GM03348 (cell line): Measurements from ENCODE around the gene MYNN.
"Not testable (repeated sequence)": the region's sequence is repeated elsewhere in the genome, so short reads cannot be mapped to it uniquely, and the experiment has no call there.

ENCODE experiments used
- DNase-seq: peaks from one replicate; pipeline ENCODE4 v3.0.0; 2012; ENCODE audit warnings: low spot score

Gene MYNN

DNA sequence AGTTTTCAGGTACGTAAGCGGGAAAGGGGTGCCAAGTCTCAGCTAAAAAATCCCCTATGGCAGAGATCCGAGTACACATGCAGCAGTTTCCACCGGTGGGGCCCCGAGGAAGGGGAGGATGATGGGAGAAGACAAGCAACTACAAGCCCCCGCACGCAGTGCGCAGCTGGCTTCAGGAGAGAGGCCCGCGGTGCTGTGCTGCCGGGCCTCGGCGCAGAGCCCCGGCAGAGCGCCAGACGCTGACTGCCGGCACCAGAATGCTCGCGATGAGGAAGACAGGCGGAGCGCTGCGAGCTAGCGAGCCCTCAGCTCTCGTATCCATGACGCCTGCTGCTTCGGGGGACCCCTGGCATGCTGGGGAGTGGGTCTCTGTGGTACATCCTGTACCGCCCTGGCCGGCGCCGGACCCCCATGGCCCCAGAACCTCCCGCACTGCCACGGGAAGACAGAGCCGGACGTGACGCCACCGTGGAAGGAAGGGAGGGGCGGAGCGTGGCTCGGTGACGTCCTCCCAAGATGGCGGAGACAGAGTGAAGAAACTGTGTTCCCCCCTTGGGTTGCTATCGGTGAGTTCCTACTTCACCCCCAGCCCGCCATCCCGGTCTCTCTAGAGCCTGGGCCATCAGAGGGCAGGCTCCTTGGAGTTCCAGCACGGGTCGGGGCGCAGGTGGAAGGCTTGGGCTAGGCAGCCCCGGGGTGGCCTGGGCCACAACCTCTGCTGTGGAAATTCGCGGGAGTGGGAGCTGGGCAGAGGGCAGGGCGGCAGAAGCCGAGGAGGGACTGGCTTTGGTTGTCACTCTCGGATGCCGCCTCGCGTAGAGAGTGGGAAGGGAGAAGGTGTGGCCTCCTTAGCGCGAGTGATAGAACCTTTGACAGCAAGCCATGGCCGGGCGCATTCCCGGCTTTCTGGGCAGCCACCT, at the start of gene MYNN:
TSS of gene MYNN (plus strand) at position 500 of the 920 bp plus-strand sequence. CDS start 900 bp downstream, outside the sequence.
- peak; percentile 87 for DNase-seq

DNA sequence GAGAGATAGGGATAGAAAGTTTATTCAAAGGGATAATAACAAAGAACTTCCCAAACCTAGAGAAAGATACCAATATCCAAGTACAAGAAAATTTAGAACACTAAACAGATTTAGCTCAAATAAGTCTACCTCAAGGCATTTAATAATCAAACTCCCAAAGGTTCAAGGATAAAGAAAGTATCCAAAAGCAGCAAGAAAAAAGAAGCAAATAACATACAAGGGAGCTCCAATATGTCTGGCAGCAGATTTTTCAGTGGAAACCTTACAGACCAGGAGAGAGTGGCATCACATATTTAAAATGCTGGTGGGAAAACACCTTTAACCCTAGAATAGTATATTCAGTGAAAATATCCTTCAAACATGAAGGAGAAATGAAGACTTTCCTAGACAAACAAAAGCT, 41.3 kb upstream of the MYNN start:
- DNase-seq = not testable (repeated sequence)

DNA sequence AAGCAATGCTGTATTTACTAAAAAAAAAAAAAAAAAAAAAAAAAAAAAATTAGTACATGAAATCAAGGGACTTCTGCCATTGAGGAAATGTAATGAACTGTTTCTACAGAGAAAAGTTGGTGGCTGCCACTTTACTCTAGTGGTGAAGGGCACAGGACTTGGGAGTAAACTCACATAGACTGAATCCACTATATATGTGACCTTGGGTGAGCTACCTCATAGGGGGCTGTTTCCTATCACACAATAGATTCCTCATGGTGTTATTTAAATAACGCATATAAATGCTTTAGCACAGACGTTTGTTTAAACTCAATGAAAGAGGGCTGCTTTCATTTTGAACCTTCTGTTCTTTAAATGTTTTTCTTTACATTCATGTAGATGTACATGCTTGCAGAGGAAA, 34.1 kb upstream of the MYNN start:
- DNase-seq = no peak

DNA sequence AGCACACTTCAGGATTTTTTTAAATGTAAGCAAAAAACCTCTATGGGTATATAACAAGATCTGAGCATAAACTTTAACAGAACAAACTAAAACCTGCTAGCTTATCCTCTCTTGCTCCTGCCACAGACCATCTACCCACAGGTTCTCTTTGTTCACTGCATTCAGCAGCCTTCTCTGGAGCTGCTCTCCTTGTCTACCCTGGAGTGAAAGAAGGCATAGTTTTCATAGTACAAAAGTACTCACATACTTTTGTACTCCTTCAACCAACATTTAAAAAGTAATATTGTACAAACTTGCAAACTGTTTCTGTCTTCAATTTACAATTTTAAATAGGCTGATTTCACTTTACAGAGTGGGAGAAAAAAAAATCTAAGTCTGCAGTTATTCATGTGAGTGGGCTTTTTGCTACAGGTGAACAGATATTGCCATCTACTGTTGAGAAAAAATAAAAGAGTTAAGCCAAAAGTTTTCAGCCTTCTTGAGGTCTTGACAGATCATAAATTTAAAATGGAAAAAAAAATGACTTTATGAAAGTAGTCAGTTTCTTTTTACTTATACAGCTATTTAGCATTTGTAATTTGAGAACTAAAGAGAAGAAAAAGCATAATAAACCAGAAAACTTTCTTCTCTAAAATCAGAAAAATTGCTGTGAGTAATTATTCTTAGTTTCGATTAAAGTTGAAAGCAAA, 28.7 kb upstream of the MYNN start:
- DNase-seq = no peak

DNA sequence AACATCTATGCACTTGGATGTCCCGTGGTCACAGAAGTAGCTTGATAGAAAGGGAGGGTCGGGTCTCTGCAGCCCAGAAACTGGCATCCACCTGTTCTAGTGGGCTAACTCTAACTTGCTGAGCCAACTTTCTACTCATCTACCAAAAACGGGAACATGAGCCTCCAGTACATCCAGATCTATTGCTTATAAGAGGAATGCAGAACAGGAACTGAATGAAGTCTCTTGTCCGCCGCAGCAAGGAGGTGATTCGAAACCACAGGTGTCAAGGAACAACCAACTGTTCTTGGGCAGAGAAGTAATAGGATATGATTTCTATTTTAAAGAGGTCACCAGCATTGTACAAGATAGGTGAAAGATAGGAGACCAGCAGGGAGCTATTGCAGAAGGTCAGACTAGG, 26.3 kb upstream of the MYNN start:
- DNase-seq = no peak

DNA sequence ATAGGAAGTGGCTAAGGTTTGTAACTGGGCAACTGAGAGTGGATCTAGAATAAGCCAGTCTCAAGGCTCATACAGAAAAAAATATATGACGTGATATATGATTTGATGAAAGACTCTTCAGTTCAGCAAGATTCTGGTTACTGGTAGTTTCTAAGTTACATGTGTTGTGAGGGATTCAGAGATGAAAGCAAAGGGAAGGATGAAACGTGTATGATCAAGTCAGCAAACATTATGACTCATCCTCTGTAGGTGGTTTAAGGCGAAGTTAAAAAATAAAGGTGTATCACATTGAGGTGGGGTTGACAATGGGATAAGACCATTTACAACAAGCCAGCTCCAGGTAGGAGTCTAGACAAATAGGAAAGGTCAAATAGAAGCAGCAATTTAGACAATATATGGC, 24.5 kb upstream of the MYNN start:
- DNase-seq = no peak

DNA sequence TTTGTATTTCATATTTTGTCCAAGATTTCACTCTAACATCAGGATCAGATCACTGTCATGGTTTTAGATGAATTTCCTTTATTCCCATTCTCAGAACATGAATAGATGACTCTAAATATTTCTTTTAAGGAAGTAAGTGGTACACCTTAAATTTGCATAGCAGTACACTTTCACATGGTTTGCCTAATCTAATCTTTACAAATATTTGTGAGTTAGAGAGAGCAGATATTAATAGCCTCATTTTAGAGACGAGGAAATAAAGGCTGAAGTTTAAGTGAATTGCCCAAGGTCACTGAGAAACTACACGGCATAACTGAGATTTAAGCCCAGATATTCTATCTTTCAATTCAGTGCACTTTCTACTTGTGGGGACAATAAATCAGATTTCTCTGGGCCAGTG, 22.5 kb upstream of the MYNN start:
- no peak for DNase-seq

DNA sequence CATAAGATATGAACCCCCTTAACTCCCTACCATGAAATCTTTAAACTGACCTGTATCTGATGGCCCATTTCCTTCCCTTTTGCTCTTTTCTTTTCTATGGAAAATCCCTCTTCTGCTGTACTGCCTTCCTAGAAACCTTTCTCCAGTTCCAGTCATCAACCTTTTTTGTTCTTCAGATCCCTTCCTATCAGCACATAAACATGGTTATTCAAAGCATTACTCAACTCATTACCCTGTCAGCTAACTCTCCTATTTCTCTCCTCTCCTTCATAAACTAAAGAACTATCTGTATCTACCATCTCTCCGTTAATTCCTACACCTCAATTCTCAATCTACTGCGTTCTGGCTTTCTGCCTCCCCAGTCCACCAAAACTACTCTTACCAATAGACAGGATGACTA, 21.3 kb upstream of the MYNN start:
- DNase-seq = no peak

DNA sequence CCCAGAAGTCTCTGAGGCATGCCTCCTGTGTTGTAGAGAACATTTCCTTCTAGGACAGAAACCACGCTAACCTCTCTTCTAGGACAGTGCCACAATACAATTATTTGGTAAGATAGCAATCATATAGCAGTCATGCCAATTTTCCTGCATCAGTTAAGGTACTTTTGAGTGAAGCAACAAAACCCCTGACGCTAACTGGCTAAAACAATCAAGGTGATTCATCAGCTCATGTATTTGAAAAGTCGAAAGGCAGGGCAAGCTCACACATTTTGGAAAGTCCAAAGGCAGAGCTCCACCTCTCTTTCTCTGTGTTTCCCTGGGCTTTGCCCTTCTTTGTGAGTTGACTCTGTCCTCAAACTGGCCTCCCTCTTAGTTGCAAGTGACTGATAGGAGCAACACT, 18.5 kb upstream of the MYNN start:
- no peak for DNase-seq

DNA sequence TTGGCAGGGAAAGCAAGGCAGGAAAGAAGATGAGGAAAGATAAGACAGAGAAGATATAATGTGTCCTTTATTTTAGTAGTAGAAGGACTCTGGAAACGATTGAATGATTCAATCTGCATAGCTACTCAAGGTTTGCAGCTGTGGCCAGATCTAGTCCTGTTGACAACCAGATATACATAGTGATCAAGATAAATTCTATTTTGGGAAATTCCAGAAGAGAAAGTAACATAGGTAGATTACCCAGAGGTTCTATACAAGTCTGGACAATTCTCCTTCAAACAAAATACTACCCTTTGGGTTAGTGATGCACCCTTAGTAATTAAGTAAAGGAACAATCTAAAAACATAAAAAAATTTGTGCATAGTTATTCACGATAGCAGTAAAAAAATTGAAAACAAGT, 17.7 kb upstream of the MYNN start:
- DNase-seq = no peak

DNA sequence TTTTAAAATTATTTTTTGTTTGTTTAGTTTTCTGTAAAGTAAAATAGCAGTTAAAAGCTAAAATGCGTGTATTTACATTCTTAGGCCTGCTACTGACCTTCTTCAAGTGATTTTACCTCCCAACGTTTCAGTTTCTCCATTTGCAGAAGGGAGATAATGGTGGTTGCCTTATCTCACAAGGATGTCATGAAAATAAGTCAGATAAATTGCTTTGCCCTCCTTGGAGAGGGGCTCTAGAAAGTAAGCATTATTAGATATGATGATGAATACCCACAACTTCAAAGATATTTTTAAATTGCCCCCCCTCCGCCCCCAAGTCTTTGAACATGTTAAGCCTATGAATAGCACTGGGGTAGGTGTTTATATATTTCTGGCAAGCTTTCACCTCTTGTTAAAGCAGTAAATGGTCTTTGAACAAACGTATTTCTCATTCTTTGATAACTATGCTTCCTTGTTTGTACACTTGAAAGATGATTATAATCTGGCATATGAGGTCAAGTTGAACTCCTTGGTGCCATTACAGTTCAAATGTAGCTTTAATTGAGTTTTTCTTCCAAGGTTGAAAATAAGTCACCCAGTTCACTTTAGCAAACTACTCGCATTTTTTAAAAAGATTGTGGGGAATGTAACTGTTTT, 14.7 kb upstream of the MYNN start:
- no peak for DNase-seq

DNA sequence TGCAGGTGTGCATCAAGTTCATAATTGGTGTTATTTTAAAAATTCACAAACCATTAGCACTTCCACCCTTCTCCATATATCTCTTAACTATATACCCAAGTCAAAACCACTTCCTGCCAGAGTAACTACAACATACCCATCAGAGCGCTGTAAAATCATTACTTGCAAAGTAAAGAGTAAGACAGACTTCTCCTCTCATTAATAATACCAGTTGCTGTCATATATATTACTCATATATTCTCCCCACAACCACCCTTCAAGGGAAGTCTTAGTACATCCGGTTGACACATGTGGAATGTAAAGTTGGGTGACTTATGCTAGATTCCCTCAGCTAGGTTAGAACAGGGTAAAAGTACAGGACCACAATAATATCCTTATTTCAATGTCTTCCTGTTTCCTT, 13.9 kb upstream of the MYNN start:
- no peak for DNase-seq

DNA sequence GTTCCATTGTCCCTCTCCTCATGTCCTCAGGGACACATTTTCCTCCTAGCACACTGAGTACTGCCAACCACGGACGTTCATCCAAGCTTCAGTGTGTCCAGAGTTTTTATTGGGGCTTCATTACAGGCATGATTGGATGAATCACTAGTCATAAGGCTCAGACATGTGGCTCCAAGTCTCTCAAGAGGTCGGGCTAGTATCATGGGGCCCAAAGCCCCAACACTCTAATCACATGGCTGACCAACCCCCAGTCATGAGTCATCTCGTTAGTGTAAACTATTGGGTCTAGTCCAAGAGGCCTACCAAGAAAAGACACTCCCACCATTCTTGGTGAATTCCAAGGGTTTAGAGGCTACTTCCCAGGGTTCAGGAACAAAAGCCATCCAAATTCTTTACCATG, 12.7 kb upstream of the MYNN start:
- no peak for DNase-seq

DNA sequence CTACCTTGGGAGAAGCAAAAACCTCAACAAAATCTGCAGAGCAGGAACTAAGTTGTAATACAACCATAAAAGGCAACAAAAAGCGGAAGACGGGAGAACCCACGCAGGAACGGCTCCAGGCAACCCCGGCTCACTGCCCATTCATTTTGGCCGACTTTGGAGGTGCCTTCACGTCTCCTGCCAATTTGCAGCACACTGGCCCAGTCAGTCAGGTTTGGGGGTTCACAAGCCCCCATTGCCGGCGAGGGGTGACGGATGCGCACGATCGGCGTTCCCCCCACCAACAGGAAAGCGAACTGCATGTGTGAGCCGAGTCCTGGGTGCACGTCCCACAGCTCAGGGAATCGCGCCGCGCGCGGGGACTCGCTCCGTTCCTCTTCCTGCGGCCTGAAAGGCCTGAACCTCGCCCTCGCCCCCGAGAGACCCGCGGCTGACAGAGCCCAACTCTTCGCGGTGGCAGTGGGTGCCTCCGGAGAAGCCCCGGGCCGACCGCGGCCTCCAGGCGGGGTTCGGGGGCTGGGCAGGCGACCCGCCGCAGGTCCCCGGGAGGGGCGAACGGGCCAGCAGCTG, 8.8 kb upstream of the MYNN start:
- DNase-seq = peak; percentile 35

DNA sequence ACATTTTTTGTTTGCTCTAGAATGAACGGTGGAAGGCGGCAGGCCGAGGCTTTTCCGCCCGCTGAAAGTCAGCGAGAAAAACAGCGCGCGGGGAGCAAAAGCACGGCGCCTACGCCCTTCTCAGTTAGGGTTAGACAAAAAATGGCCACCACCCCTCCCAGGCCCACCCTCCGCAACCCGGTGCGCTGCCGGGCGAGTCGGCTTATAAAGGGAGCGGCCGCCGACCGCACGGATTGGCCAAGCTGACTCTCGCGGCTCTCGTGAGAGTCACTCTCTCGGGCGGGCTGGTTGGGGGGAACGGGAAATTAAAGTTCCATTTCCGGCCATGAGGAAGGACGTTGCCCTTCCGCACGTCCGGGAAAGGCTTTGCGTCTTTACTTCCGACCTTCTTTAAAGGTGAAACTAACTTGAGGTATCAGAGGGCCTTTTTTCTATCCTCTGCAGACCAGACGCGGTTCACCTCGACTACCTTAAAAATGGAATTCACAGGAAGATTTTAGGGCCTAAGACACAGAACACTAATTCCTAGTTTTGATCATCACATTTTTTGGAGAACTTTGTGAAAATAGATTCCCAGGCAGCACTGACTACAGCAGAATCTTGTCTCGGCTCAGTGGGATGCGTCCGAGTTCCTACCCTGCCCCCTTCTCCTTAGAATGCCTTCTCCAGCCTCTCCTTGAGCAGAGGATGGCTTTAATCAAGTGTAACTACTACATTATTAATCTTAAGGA, 8.1 kb upstream of the MYNN start, which contains the start of gene TERC:
TSS of gene TERC (minus strand) at position 179 of the 731 bp plus-strand sequence.
- DNase-seq = peak; percentile 93

DNA sequence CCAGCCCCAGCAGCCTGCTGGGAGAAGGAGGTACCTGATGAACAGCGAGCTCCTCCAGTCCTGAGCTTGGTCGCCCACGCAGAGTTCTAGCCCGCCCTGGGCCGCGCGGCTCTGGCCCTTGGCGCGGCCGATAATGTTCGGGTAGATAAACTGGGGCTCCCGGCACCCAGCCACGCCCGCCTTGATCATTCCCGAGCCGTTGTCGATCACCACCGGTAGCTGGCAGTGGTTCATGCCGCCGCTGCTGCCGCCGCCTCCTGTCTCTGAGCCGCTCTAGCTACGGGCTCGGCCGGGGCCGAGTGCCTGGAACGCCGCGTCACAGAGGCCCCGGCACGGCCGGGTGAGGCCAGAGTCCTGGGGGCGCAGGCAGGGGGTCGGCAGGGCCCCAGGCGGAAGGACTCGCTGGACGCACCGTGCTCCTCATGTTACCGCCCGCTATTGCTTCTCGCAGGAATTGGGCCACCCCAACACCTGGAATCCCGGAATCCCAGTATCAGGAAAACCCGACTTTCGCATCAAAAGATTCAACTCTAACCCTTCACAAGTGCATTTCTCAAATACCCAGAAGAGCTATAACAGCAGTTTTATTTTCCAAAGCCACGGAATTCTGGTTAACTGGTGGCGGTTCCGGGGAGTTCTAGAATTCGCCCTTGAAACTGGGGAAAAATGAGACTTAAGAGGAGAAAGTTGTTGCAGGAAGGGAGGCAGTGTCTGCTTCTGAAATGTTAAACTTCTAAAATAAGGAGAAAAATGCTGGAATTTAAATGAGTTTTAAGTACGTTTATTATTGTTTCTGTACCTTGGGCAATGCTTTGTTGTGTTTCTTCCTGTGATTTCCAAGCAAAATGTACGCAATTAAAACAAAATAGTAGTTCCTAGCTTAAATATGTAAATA, 3.7 kb upstream of the MYNN start, which contains the start of gene ACTRT3:
TSS of gene ACTRT3 (minus strand) at position 275 of the 895 bp plus-strand sequence. CDS start at position 234, 41 bp downstream.
- DNase-seq = peak; percentile 61

DNA sequence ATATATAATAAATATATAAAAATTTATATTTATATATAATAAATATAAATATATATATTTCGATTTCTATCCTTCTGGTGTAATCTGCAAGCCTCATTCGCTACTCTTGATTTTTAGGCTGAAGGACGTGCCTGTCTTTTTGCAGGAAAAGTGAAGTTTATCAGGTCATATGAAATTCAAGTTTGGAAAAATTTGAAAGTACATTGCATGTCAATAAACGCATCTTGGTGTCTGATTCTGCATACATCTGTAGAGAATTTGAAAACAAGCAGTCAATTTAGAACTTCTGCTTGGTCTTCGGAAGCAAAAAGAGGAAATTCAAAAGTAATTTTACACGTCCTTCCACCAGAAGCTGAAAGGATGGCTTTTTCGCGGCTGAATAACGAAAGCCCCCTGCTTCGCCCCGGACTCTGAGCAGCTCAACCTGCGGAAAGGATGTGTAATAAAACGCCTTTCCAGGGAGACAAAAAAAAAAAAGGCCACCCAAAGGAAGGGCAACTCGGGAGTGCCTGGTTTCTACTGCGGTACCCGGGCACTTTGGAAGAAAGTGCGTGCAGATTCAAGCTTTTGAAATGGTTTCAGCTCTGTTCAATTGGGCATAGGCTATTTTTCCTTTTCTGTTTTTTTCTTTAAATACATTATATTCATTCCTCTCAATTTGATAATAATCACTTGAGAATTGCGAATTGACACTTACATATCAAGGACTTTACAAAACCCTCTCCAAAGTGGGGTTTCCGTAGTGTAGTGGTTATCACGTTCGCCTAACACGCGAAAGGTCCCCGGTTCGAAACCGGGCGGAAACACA, 1.5 kb upstream of the MYNN start:
- peak; percentile 13 for DNase-seq

DNA sequence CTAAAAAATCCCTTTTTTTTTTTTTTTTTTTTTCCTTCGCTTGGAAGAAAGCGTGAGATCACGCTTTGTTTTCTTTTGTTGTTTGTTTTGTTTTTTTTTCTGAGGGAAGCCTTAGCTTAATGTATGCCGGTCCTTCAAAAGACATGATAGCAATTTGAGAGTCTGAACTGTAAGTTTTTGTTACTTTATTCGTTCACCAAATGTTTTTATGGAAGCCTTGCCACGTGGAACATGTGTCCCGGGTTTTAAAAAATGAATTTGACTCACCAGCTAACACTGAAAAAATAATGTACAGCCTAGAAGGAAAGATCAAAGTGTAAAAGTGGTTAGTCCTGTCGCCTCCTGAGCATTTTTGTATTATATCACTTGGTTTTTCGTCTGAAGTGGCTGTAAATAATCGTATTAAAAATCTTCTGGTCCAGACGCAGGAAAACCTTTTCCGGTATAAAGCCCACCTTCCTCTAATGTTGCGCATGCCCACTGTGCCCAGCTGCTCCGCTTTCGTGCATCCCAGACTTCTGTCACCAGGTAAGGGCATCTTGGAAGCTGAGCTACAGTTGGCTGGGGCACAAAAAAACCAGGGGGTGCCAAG, 795 bp upstream of the MYNN start:
- DNase-seq = peak; percentile 71

DNA sequence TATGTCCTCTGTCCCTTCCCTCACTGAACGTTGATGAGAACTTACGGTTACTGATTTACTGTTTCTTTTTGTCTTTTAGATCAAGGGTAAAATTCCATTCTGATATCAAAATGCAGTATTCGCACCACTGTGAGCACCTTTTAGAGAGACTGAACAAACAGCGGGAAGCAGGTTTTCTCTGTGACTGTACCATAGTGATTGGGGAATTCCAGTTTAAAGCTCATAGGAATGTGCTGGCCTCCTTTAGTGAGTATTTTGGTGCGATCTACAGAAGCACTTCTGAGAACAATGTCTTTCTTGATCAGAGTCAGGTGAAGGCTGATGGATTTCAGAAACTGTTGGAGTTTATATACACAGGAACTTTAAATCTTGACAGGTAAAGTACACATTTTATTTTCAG, 990 bp downstream of the MYNN start:
- no peak for DNase-seq
